Smooth muscle cell of the pulmonary artery (primary cell): ENCODE data around the gene OR52J3. TPM values are rescaled to one million over a fixed set of nuclear protein-coding genes. Genes with fewer than 3 reads are reported as not detected.

ENCODE experiments used
- total RNA-seq: library from RNA; depleted of rRNA; stranded (reverse); fragments of >200 nt; gene quantifications from 2 replicates; pipeline ENCODE4 v1.2.3, GENCODE V29; 2014

The OR52J3 gene
- not detected in 2 replicates for total RNA-seq

GRCh38 chr11:5046226-5046625 lies at the start of gene OR52J3:
Gene OR52J3, plus strand, starts transcription at chr11:5046526. Its CDS starts 0 bp downstream, at chr11:5046526.

GRCh38 chr11:5059391-5059790 lies 13.1 kb downstream of the OR52J3 start, which contains the start of gene OR52E2:
Gene OR52E2, minus strand, starts transcription at chr11:5059627. Its CDS starts 0 bp downstream, at chr11:5059627.

GRCh38 chr11:5069272-5069671 lies 22.9 kb downstream of the OR52J3 start, which contains the start of gene OR52E1:
Gene OR52E1, plus strand, starts transcription at chr11:5069572.

Other genes starting within 250 kb of the OR52J3 start
- gene OR52R1, start 242.1 kb upstream of the OR52J3 start, total RNA-seq: not detected in 2 replicates
- not detected in 2 replicates for gene OR51F2, start 225.2 kb upstream of the OR52J3 start, total RNA-seq
- not detected in 2 replicates for gene OR51S1, start 197.3 kb upstream of the OR52J3 start, total RNA-seq
- gene OR51T1, start 164.6 kb upstream of the OR52J3 start, total RNA-seq: not detected in 2 replicates
- not detected in 2 replicates for gene OR51A7, start 142.7 kb upstream of the OR52J3 start, total RNA-seq
- gene OR51G2, start 127.2 kb upstream of the OR52J3 start, total RNA-seq: not detected in 2 replicates
- not detected in 2 replicates for gene OR51G1, start 122.2 kb upstream of the OR52J3 start, total RNA-seq
- gene OR51A4, start 98.9 kb upstream of the OR52J3 start, total RNA-seq: not detected in 2 replicates
- gene OR51A2, start 90.8 kb upstream of the OR52J3 start, total RNA-seq: not detected in 2 replicates
- gene OR51L1, start 51.7 kb upstream of the OR52J3 start, total RNA-seq: not detected in 2 replicates
- not detected in 2 replicates for gene OR52E2, start 13.1 kb downstream of the OR52J3 start, total RNA-seq
- gene OR52E1, start 23.0 kb downstream of the OR52J3 start, total RNA-seq: not detected in 2 replicates
- not detected in 2 replicates for gene OR52A5, start 91.8 kb downstream of the OR52J3 start, total RNA-seq
- not detected in 2 replicates for gene OR52A1, start 108.2 kb downstream of the OR52J3 start, total RNA-seq
- gene OR51V1, start 154.2 kb downstream of the OR52J3 start, total RNA-seq: not detected in 2 replicates
- gene HBB, start 180.5 kb downstream of the OR52J3 start, total RNA-seq: not detected in 2 replicates
- gene HBD, start 188.0 kb downstream of the OR52J3 start, total RNA-seq: 0.33 and 0.36 TPM in 2 replicates
- not detected in 2 replicates for gene HBG1, start 203.3 kb downstream of the OR52J3 start, total RNA-seq
- not detected in 2 replicates for gene HBG2, start 208.3 kb downstream of the OR52J3 start, total RNA-seq
- not detected in 2 replicates for gene HBE1, start 223.4 kb downstream of the OR52J3 start, total RNA-seq